HepG2 (cell line): Measurements from ENCODE around the gene APEX1. TPM values are rescaled to one million over a fixed set of nuclear protein-coding genes. Genes with fewer than 3 reads are reported as not detected.

ENCODE experiments used
- AGO1 ChIP-seq: fragments of 200-400 bp; formaldehyde crosslinking; IDR thresholded peaks from 2 replicates; pipeline ENCODE4 v1.6.1; 2017; ENCODE audit warnings: mild to moderate bottlenecking, low read depth, low read length, moderate library complexity; ENCODE audit not compliant: poor library complexity, severe bottlenecking
- ARNT ChIP-seq: fragments of 450-650 bp; IDR thresholded peaks from 2 replicates; pipeline ENCODE4 v1.6.1; 2017
- BCL6 ChIP-seq: IDR thresholded peaks from 2 replicates; pipeline ENCODE4 v1.6.1; 2016; ENCODE audit warnings: missing genetic modification reagents, missing compliant biosample characterization
- CHD4 ChIP-seq: fragments of 200-600 bp; sonication (generic); IDR thresholded peaks from 2 replicates; pipeline ENCODE4 v1.7.0; 2017; ENCODE audit warnings: mild to moderate bottlenecking, low read length, borderline replicate concordance
- CREM ChIP-seq, 2 experiments: sonication (generic) in 1 of 2; formaldehyde crosslinking in 1 of 2; IDR thresholded peaks; 2 replicates each; pipeline versions ENCODE4 v1.4.0 to v1.6.1; 2016 to 2020; ENCODE audit warnings: antibody characterized with exemption in 1 of 2, mild to moderate bottlenecking in 1 of 2, missing genetic modification reagents in 1 of 2
- HOXA3 ChIP-seq: sonication (generic); formaldehyde crosslinking; IDR thresholded peaks from 2 replicates; pipeline ENCODE4 v1.5.0; 2020; ENCODE audit warnings: missing genetic modification reagents
- ONECUT2 ChIP-seq: sonication (generic); formaldehyde crosslinking; IDR thresholded peaks from 2 replicates; pipeline ENCODE4 v1.4.0; 2020; ENCODE audit warnings: missing genetic modification reagents
- RFX1 ChIP-seq: fragments of 450-650 bp; IDR thresholded peaks from 2 replicates; pipeline ENCODE4 v1.6.1; 2017
- SIX4 ChIP-seq: sonication (generic); formaldehyde crosslinking; IDR thresholded peaks from 2 replicates; pipeline ENCODE4 v1.4.0; 2020; ENCODE audit warnings: missing genetic modification reagents
- ZNF3 ChIP-seq: IDR thresholded peaks from 2 replicates; pipeline ENCODE4 v1.7.0; 2017; ENCODE audit warnings: inconsistent platforms
- ZNF44 ChIP-seq: sonication (generic); formaldehyde crosslinking; IDR thresholded peaks from 2 replicates; pipeline ENCODE4 v1.5.1; 2020; ENCODE audit warnings: mild to moderate bottlenecking, missing genetic modification reagents
- ZNF816 ChIP-seq: sonication (generic); formaldehyde crosslinking; IDR thresholded peaks from 2 replicates; pipeline ENCODE4 v1.8.0; 2022; ENCODE audit warnings: missing genetic modification reagents, mild to moderate bottlenecking, borderline replicate concordance
- polyA plus RNA-seq, 8 experiments: library from polyadenylated mRNA; depleted of rRNA in 3 of 8; stranded (reverse) in 7 of 8; unstranded in 1 of 8; fragments of >200 nt; fragmentation: Illumina TruSeq in 4 of 8; extraction: Trizol in 4 of 8; gene quantifications; 2 replicates each; pipeline versions ENCODE4 v1.2.1 to v1.2.3, GENCODE V29; 2011 to 2016; ENCODE audit warnings: low read depth in 4 of 8, missing spikeins in 1 of 8, mixed read lengths in 1 of 8; ENCODE audit not compliant: insufficient read depth in 1 of 8
- total RNA-seq, 5 experiments: library from RNA; depleted of rRNA; stranded (reverse); fragments of >200 nt; fragmentation: Illumina TruSeq; extraction: Trizol; gene quantifications; 2 replicates each; pipeline ENCODE4 v1.2.3, GENCODE V29; 2016; ENCODE audit warnings: low read depth in 1 of 5
- TF ChIP-seq, protein P1 (sequence below): sonication (generic); formaldehyde crosslinking; IDR thresholded peaks from 2 replicates; pipeline ENCODE4 v1.5.1; 2020; ENCODE audit warnings: mild to moderate bottlenecking, missing genetic modification reagents, moderate library complexity
- TF ChIP-seq, protein P2 (sequence below): IDR thresholded peaks from 2 replicates; pipeline ENCODE4 v1.6.1; 2016; ENCODE audit warnings: low read depth, borderline replicate concordance
- TF ChIP-seq, protein P3 (sequence below), 2 experiments: IDR thresholded peaks; 2 replicates each; pipeline ENCODE4 v1.6.1; 2011 to 2012; ENCODE audit warnings: low read length in 2 of 2, borderline replicate concordance in 1 of 2, low read depth in 1 of 2, mild to moderate bottlenecking in 1 of 2, moderate library complexity in 1 of 2
- TF ChIP-seq, protein P4 (sequence below): sonication (generic); formaldehyde crosslinking; IDR thresholded peaks from 2 replicates; pipeline ENCODE4 v1.8.1; 2023; ENCODE audit warnings: mild to moderate bottlenecking, moderate library complexity, missing genetic modification reagents
- TF ChIP-seq, protein P5 (sequence below): sonication (generic); formaldehyde crosslinking; conservative IDR thresholded peaks from 2 replicates; pipeline ENCODE4 v1.5.0; 2020; ENCODE audit warnings: missing genetic modification reagents
- TF ChIP-seq, protein P6 (sequence below): sonication (generic); formaldehyde crosslinking; IDR thresholded peaks from 2 replicates; pipeline ENCODE4 v1.5.0; 2020; ENCODE audit warnings: missing genetic modification reagents

The APEX1 gene
- total and polyA plus RNA-seq, 2 of the 13 experiments (the other 11 are each of a cell fraction or from before 2014, with no cell fraction given): 171 to 405 TPM

DNA sequence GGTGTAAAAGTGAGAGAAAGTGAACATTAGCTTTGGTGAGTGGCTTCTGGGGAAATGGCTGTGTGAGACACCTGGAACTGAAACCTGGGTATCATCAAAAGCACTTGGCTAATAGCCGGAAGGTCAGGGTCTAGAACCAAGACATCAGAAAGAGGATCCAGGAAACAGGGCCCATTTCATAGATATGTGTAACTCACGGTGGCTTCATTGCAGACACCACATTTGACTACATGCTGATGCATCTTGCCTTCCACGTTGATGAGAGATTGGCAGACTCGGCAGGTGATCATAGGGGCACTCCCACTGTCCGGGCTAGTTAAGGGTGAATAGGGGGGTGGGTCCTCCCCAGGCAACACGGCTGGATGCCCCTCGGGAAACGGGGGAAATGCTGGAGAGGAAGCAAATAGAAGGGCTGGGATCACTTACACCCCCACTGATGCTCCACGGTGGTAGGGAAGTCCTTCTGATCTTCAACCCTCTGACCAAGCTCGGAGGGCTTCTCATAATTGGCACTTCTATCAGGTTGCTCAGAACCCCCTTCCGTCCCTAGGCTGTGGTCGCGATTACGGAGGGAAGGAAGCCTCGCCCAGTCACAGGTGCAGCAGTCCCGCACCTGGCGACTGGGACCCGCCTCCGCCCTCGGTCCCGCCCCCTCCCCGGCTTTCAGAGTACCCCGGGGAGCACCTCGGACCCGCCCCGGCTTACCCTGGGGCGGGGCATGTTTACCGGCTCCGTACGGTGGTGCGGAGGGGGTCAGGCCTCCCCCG, 5.6 kb downstream of the APEX1 start (continued):
- TF ChIP-seq, protein P1, sequence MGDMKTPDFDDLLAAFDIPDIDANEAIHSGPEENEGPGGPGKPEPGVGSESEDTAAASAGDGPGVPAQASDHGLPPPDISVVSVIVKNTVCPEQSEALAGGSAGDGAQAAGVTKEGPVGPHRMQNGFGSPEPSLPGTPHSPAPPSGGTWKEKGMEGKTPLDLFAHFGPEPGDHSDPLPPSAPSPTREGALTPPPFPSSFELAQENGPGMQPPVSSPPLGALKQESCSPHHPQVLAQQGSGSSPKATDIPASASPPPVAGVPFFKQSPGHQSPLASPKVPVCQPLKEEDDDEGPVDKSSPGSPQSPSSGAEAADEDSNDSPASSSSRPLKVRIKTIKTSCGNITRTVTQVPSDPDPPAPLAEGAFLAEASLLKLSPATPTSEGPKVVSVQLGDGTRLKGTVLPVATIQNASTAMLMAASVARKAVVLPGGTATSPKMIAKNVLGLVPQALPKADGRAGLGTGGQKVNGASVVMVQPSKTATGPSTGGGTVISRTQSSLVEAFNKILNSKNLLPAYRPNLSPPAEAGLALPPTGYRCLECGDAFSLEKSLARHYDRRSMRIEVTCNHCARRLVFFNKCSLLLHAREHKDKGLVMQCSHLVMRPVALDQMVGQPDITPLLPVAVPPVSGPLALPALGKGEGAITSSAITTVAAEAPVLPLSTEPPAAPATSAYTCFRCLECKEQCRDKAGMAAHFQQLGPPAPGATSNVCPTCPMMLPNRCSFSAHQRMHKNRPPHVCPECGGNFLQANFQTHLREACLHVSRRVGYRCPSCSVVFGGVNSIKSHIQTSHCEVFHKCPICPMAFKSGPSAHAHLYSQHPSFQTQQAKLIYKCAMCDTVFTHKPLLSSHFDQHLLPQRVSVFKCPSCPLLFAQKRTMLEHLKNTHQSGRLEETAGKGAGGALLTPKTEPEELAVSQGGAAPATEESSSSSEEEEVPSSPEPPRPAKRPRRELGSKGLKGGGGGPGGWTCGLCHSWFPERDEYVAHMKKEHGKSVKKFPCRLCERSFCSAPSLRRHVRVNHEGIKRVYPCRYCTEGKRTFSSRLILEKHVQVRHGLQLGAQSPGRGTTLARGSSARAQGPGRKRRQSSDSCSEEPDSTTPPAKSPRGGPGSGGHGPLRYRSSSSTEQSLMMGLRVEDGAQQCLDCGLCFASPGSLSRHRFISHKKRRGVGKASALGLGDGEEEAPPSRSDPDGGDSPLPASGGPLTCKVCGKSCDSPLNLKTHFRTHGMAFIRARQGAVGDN (CRISPR knock-in tag): no peak
- TF ChIP-seq, protein P2, sequence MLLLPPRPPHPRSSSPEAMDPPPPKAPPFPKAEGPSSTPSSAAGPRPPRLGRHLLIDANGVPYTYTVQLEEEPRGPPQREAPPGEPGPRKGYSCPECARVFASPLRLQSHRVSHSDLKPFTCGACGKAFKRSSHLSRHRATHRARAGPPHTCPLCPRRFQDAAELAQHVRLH (CRISPR knock-in tag): no peak
- TF ChIP-seq BCL6 (CRISPR knock-in tag): no peak
- TF ChIP-seq, protein P3, sequence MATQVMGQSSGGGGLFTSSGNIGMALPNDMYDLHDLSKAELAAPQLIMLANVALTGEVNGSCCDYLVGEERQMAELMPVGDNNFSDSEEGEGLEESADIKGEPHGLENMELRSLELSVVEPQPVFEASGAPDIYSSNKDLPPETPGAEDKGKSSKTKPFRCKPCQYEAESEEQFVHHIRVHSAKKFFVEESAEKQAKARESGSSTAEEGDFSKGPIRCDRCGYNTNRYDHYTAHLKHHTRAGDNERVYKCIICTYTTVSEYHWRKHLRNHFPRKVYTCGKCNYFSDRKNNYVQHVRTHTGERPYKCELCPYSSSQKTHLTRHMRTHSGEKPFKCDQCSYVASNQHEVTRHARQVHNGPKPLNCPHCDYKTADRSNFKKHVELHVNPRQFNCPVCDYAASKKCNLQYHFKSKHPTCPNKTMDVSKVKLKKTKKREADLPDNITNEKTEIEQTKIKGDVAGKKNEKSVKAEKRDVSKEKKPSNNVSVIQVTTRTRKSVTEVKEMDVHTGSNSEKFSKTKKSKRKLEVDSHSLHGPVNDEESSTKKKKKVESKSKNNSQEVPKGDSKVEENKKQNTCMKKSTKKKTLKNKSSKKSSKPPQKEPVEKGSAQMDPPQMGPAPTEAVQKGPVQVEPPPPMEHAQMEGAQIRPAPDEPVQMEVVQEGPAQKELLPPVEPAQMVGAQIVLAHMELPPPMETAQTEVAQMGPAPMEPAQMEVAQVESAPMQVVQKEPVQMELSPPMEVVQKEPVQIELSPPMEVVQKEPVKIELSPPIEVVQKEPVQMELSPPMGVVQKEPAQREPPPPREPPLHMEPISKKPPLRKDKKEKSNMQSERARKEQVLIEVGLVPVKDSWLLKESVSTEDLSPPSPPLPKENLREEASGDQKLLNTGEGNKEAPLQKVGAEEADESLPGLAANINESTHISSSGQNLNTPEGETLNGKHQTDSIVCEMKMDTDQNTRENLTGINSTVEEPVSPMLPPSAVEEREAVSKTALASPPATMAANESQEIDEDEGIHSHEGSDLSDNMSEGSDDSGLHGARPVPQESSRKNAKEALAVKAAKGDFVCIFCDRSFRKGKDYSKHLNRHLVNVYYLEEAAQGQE (IDR thresholded peaks at IDR 0.05; ENCODE audit: borderline replicate concordance in 1 of 2, low read depth in 1 of 2, low read length in 2 of 2): no peak
- no peak for TF ChIP-seq CHD4
- TF ChIP-seq, protein P4, sequence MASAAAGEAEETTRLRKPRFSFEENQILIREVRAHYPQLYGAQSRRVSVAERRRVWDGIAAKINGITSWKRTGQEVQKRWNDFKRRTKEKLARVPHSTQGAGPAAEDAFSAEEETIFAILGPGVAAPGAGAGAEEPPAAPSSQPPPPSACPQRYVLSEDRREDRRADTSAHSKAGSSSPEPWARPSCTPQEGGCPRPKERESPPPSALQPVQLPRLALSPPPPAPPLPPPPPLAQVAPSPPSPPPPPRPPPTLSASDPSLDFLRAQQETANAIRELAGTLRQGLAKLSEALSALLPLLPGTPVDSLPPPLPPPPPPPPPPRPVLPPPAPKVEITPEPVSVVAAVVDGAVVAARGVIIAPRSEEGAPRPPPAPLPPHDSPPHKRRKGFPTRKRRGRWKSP (CRISPR knock-in tag): no peak
- no peak for TF ChIP-seq CREM (IDR thresholded peaks at IDR 0.05)
- TF ChIP-seq CREM (CRISPR knock-in tag; IDR thresholded peaks at IDR 0.05): no peak
- TF ChIP-seq ARNT: no peak
- TF ChIP-seq SIX4: no peak
- no peak for TF ChIP-seq RFX1
- TF ChIP-seq HOXA3 (CRISPR knock-in tag): no peak
- no peak for TF ChIP-seq ZNF816 (CRISPR knock-in tag)
- TF ChIP-seq ZNF3 (CRISPR knock-in tag): no peak
- no peak for TF ChIP-seq ZNF44 (CRISPR knock-in tag)
- TF ChIP-seq AGO1: no peak
- TF ChIP-seq, protein P5, sequence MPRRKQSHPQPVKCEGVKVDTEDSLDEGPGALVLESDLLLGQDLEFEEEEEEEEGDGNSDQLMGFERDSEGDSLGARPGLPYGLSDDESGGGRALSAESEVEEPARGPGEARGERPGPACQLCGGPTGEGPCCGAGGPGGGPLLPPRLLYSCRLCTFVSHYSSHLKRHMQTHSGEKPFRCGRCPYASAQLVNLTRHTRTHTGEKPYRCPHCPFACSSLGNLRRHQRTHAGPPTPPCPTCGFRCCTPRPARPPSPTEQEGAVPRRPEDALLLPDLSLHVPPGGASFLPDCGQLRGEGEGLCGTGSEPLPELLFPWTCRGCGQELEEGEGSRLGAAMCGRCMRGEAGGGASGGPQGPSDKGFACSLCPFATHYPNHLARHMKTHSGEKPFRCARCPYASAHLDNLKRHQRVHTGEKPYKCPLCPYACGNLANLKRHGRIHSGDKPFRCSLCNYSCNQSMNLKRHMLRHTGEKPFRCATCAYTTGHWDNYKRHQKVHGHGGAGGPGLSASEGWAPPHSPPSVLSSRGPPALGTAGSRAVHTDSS (CRISPR knock-in tag): no peak
- TF ChIP-seq ONECUT2: no peak
- TF ChIP-seq, protein P6, sequence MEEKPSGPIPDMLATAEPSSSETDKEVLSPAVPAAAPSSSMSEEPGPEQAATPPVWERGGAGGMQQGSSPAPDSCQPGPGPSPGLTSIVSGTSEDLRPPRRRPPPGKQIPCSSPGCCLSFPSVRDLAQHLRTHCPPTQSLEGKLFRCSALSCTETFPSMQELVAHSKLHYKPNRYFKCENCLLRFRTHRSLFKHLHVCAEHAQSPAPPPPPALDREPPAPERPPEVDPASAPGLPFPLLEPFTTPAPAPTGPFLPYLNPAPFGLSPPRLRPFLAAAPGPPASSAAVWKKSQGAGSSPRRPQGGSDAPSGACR (CRISPR knock-in tag): 0 out of 2 replicates have a peak, but pooled peaks have one; percentile 45
